Left kidney (tissue), 2 donors: Measurements from ENCODE around the gene WAC. TPM values are rescaled to one million over a fixed set of nuclear protein-coding genes. Genes with fewer than 3 reads are reported as not detected.

Experiments
- DNase-seq: peaks from one replicate; pipeline ENCODE4 v3.0.0-alpha.2; 2013
- polyA plus RNA-seq: library from polyadenylated mRNA; unstranded; fragments of 120-200 nt; gene quantifications from one replicate; pipeline ENCODE4 v1.2.1, GENCODE V29; 2013; ENCODE audit not compliant: insufficient read length

Gene WAC
- polyA plus RNA-seq, 1 donor: 173 TPM

DNA sequence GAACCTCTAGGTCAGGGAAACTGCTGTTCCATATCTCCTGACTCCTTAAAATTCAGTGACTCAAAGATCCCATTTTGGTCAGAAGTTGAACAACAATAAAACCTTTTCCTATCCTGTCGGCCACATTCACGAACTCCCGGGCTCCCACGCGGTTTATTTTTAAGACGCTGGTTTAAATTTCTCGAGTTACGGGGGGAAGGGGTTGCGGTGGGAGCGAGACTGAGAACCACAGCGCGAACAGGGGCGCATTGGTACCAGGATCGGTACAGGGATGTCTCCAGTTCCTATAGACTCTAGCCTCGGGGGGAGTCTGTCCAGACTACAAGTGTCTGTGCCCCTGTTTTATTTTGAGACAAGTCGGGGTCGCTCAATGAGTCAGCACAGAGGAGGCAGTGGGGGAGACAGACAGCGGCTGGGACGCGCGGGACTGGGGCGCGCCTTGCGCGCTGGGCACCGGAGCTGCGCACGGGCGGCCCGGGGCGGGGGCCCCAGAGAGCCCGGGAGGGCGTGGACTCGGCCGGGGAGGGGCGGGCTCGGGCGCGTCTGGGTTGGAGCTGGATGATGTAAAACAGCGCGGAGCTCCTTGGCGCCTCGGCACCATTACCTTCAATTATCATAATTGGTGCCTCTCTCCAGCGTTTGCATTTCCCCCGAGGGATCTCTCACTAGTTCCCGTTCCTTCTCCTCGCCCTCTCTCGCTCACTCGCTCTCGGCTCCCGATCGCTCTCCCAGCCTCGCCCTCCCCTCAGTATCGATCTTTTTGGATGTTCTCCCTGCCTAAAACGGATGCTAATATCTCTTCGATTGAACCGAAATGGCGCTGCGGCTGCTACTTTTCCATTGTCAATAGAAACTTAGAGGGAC lies 135.7 kb downstream of the WAC start:
- DNase-seq: peak; percentile 55

DNA sequence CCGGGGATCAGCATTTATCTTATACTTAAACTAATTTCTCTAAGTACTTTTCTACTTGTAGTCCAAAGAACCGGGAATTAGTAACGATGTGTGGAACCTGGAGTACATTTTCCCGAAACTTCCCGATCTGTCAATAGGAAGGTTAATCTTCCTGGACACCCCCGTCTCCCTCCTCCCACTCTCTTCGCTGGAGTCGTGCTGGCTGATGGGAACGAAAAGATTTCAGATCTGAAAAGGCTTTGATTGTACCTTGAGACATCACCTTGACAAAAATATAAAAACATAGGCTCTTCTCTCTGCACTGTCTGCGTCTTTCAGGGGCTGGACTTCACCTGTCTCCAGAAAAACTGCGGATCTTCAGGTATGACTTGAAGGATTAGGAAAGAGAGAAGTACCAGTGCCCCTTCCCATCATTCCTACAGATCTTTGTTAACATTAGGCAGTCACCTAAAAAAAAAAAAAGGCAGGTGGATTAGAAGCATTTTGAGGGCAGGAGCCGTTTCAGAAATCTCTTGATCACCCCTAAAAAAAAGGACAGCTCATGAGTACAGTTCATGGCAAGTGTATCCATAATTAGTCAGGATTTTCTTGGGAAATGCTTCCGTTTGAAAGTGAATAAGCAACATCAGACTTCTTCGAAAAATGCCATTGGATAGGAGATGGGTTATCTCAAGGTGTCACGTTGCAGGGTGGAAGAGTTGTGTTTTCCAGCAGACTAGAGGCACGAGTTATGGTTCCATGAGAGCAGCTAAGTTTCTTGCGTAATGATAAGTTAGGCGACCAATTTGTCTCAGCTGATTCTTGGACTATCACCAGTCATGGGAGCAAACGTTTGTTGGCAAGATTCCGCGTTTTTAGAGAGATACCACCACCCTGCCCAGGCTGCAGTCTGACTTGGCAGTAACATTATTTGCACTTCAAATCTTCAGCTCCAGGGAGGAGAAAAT lies 136.6 kb downstream of the WAC start:
- DNase-seq: no peak

Other genes with a start within 250 kb of the WAC start
- gene MPP7, start 230.1 kb upstream of the WAC start, polyA plus RNA-seq: 8.8 TPM
- 45.1 TPM for gene BAMBI, start 144.4 kb downstream of the WAC start, polyA plus RNA-seq